ENCODE measurements around the gene XCR1.

Gene XCR1

DNA sequence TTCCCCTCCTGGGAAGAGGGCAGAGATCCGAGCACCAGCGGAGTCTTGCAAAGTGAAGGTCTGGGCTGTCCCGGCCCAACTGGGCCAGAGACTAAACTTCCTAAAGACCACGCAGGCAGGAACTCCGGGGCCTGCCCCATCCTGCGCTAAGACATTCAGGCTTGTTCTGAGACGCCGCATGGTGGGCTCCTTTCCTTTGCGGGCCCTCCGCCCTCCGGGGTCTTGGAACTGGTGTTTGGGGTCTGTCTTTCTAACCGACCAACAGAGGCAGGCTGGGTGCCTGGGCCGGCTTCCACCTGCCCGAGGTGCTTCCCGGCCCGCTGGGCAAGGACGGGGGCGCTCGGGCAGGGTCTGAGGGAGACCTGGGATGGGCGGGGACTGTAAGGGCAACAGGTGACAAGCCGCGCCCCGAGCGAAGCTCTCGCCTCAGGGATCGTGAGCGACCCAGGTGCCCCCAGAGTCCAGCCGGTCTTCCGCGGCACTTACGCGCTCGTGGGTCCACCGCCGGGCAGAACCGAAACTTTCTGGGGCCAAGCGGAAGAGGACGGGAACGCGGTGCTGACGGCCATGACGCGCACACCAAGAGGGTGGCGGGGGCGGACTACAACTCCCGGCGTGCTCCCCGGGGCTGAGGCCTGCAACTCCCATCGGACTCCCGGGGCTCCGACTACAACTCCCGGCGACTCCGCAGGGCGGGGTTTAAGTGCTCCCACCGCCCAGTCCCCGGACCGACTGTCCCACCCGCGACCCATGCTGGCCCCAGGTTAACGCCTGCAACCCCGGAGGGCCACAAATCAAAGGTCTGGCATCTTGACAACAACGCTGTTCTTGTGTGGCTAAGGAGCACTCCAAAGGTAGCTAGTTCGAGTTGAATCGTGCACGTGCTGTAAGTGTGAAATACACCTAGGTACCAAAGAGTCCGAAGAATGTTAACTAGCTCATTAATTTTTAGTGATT, 31.8 kb downstream of the XCR1 start, which contains the start of gene FYCO1:
Gene FYCO1, minus strand, starts transcription at position 589 of the 957 bp plus-strand sequence. CDS start 10,914 bp downstream, outside the sequence.
- CTCF ChIA-PET, result interaction anchor here (1.1 kb wide), 1 partner anchor 12 kb away, joined by 3 read pairs; no protein-coding TSS in a partner anchor
- TF ChIP-seq, protein P1, sequence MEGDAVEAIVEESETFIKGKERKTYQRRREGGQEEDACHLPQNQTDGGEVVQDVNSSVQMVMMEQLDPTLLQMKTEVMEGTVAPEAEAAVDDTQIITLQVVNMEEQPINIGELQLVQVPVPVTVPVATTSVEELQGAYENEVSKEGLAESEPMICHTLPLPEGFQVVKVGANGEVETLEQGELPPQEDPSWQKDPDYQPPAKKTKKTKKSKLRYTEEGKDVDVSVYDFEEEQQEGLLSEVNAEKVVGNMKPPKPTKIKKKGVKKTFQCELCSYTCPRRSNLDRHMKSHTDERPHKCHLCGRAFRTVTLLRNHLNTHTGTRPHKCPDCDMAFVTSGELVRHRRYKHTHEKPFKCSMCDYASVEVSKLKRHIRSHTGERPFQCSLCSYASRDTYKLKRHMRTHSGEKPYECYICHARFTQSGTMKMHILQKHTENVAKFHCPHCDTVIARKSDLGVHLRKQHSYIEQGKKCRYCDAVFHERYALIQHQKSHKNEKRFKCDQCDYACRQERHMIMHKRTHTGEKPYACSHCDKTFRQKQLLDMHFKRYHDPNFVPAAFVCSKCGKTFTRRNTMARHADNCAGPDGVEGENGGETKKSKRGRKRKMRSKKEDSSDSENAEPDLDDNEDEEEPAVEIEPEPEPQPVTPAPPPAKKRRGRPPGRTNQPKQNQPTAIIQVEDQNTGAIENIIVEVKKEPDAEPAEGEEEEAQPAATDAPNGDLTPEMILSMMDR (conservative IDR thresholded peaks at IDR 0.05; ENCODE audit: low read depth), result no peak
- peak; percentile 90 for DNase-seq (ENCODE audit: low spot score)
- peak within 1 kb of the TSS; percentile 45 for H3K27ac ChIP-seq
- POLR2A ChIA-PET (ENCODE audit: low non-redundant PET), result no interaction called here

GRCh38 chr3:45994419-45995235, 32.7 kb downstream of the XCR1 start:
- TF ChIP-seq, protein P1 (conservative IDR thresholded peaks at IDR 0.05; ENCODE audit: low read depth), result no peak
- peak; percentile 6 for DNase-seq (ENCODE audit: low spot score)
- H3K27ac ChIP-seq, result peak overlapping the region; percentile 45; the same call in 1 of the 2 replicates
- POLR2A ChIA-PET (ENCODE audit: low non-redundant PET), result no interaction called here
- CTCF ChIA-PET, result interaction anchor here (0.8 to 1.3 kb wide), 3 partner anchors 11 to 65 kb away, joined by 3 read pairs; no protein-coding TSS in a partner anchor

GRCh38 chr3:45993421-45994027, 33.8 kb downstream of the XCR1 start:
- TF ChIP-seq, protein P1 (conservative IDR thresholded peaks at IDR 0.05; ENCODE audit: low read depth), result no peak
- ChIA-PET POLR2A (ENCODE audit: low non-redundant PET) (no interaction called here), CTCF (interaction anchor here (0.8 to 1.3 kb wide), 2 partner anchors 55 to 64 kb away, joined by 3 read pairs; no protein-coding TSS in a partner anchor)
- no peak overlapping the region for H3K27ac ChIP-seq
- no peak for DNase-seq (ENCODE audit: low spot score)

DNA sequence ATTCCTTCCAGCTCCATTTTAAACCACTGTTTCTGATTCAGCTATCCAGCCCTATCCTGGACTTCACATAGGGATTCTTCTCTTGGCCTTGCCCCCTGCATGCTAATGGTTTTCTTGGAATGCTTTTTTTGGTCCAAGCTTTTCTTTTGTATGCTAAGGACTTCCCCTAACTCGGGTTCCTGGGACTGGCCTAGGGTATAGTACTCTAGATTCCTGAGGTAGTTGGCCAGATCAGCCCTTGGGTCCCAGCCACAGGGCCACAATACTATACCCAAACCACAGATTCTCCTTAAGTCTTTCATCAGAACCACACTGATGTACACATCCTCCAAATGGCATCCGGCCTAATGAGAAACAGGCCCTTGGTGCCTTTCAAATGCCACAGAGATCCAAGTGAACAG, 34.5 kb downstream of the XCR1 start:
- H3K27ac ChIP-seq, result no peak overlapping the region
- CTCF ChIA-PET, result no interaction called here
- TF ChIP-seq, protein P1 (conservative IDR thresholded peaks at IDR 0.05; ENCODE audit: low read depth), result no peak
- DNase-seq (ENCODE audit: low spot score), result no peak
- POLR2A ChIA-PET (ENCODE audit: low non-redundant PET), result no interaction called here

DNA sequence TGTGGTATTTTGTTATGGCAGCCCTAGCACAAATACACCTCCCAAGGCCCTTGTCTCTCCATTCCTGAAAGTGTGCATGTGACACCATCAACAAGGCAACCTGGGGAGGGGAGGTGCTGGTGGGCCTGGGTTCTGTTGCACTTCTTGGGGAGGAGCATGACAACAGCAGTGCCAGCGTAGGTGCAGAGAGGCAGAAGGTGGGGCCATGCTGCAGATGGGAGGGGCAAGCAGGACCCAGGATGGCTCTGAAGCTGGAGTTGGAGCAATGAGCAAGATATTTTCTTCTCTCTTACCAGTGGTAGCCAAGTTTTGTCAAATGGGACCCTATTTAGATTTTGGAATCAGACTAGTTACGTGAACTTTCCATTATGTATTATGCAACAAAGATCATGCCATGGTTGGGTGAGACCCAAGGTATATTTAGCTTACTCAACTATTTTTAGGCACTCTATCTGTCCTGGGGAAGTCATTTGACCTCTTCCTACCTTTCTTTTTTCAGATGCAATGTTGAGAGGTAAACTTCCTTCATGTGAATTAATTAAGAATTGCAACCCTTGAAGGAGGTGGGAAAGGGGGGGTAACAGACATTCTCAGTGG, 35.1 kb downstream of the XCR1 start:
- CTCF ChIA-PET, result interaction anchor here (0.7 kb wide), 1 partner anchor 84 kb away, joined by 3 read pairs; no protein-coding TSS in a partner anchor
- POLR2A ChIA-PET (ENCODE audit: low non-redundant PET), result no interaction called here
- H3K27ac ChIP-seq, result no peak overlapping the region
- no peak for DNase-seq (ENCODE audit: low spot score)
- TF ChIP-seq, protein P1 (conservative IDR thresholded peaks at IDR 0.05; ENCODE audit: low read depth), result no peak

Measured in RWPE1 (cell line).